ENCODE measurements around the gene DNAH17.

DNA sequence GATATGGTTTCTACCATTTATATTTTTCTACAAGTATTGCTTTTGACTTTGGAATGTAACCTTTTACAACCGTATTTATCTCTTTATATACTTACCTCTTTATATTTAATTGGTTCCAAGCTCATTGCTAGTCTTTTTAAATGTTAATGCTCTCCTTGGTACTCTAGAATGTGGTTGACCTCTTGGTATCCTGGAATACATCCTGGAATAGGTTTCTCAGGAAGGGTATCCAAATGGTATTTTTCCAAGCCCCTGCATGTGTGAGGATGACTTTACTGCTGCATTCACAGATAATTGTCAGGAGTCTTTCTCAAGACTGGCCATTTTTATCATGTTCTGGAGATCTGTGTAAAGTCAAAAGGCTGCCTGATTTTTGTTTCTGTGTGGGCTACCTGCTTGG, 30.2 kb downstream of the DNAH17 start:
- TF ChIP-seq POLR2A (IDR thresholded peaks at IDR 0.05; ENCODE audit: low read depth, low read length) (no peak), POLR2AphosphoS5 (IDR thresholded peaks at IDR 0.05; ENCODE audit: low read depth, low read length) (no peak), TAF1 (IDR thresholded peaks at IDR 0.05; ENCODE audit: borderline replicate concordance, low read depth, low read length) (no peak)

Data from GM12892 (cell line).